ENCODE results near the gene FRYL.

DNA sequence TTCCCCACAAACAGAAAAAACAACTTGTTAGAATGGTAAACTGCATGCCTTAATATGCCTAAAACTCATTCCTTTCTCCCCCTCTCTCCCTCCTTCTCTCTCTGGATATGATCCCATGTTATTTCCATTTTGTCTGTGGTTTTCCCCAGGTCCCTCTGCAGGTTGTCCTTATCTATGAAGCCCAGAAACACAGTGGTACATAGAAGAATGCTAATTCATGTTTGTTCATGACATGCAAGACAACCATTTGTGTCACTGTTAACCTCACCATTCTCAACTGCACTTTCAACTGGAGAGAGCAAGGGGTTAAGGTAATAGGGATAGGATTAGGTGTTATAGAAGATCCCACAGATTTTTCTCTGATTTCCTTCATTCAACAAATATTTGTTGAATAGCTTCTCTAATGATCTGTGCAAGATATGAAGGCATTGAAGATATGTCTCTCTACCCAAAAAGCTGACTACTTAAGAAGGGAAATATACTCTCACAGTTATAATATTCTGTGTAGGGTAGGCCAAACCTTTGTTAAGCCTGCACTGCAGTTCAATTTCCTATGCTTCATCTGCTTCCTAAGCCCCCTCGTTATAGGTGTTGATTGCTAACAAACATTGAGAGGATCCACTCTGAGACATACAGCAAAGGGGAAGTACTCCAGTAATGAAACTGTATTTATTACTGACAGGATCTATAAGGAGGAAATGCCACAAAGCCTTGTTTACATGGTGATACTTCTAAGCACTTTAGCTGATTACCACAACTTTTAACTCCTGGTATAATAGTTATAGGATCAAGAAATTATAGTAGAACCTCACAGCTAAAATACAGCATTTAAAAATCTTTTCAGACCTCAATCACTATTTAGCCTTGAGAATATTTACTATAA lies 96.1 kb downstream of the FRYL start:
- no peak for TF ChIP-seq POLR2AphosphoS5 (IDR thresholded peaks at IDR 0.05)
- TF ChIP-seq, protein P1, sequence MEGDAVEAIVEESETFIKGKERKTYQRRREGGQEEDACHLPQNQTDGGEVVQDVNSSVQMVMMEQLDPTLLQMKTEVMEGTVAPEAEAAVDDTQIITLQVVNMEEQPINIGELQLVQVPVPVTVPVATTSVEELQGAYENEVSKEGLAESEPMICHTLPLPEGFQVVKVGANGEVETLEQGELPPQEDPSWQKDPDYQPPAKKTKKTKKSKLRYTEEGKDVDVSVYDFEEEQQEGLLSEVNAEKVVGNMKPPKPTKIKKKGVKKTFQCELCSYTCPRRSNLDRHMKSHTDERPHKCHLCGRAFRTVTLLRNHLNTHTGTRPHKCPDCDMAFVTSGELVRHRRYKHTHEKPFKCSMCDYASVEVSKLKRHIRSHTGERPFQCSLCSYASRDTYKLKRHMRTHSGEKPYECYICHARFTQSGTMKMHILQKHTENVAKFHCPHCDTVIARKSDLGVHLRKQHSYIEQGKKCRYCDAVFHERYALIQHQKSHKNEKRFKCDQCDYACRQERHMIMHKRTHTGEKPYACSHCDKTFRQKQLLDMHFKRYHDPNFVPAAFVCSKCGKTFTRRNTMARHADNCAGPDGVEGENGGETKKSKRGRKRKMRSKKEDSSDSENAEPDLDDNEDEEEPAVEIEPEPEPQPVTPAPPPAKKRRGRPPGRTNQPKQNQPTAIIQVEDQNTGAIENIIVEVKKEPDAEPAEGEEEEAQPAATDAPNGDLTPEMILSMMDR (IDR thresholded peaks at IDR 0.05; ENCODE audit: poor library complexity, severe bottlenecking), result no peak
- no peak for TF ChIP-seq TAF1 (IDR thresholded peaks at IDR 0.05; ENCODE audit: low read depth)
- TF ChIP-seq SMC3 (conservative IDR thresholded peaks at IDR 0.05; ENCODE audit: poor library complexity), result no peak
